ENCODE measurements around the gene ADAM10. TPM values are rescaled to one million over a fixed set of nuclear protein-coding genes. Genes with fewer than 3 reads are reported as not detected.

Gene ADAM10
- total RNA-seq, 1 experiment from 2014 or later = 334 TPM

- no peak overlapping the region for H3K27ac ChIP-seq
- H3K36me3 ChIP-seq = no peaks in the 10 kb centered on the region
- peaks cover 16% of the 10 kb centered on the region for H3K4me1 ChIP-seq
- no peak for DNase-seq
- no peaks in the 10 kb centered on the region for H3K27me3 ChIP-seq
- no peak overlapping the region for H3K4me3 ChIP-seq
- no peaks in the 10 kb centered on the region for H3K9me3 ChIP-seq (replicated peaks)
Observed at GRCh38 chr15:58539548-58539947, 210.0 kb downstream of the ADAM10 start.

- Histone ChIP-seq H3K4me1 (peaks cover 23% of the 10 kb centered on the region), H3K36me3 (no peaks in the 10 kb centered on the region), H3K4me3 (no peak overlapping the region), H3K27ac (no peak overlapping the region), H3K27me3 (no peaks in the 10 kb centered on the region), H3K9me3 (replicated peaks) (no peaks in the 10 kb centered on the region)
- no peak for DNase-seq
Observed at GRCh38 chr15:58538901-58539300, 210.6 kb downstream of the ADAM10 start.

Other genes starting within 250 kb of the ADAM10 start
- gene MINDY2, start 21.6 kb upstream of the ADAM10 start, total RNA-seq (2014; rRNA removed; shearing (Covaris generic)) = 38.3 and 42.3 TPM in 2 replicates
- gene SLTM, start 184.0 kb upstream of the ADAM10 start, total RNA-seq (2014; rRNA removed; shearing (Covaris generic)) = 105 and 131 TPM in 2 replicates
- gene RNF111, start 238.0 kb upstream of the ADAM10 start, total RNA-seq (2014; rRNA removed; shearing (Covaris generic)) = 27.2 and 30.1 TPM in 2 replicates